GM19463 (cell line): ENCODE measurements around the gene SOX15.
A peak's percentile ranks its signal among the peaks of the same experiment; 100 is the strongest.
"Not testable (repeated sequence)": the region's sequence is repeated elsewhere in the genome, so short reads cannot be mapped to it uniquely, and the experiment has no call there.

Experiments used
- ATAC-seq: cut with Tn5 transposase; IDR thresholded peaks from one replicate; pipeline ENCODE4 v1.9.1; 2021; ENCODE audit warnings: mild to moderate bottlenecking, moderate library complexity; ENCODE audit not compliant: unreplicated experiment

SOX15 gene

DNA sequence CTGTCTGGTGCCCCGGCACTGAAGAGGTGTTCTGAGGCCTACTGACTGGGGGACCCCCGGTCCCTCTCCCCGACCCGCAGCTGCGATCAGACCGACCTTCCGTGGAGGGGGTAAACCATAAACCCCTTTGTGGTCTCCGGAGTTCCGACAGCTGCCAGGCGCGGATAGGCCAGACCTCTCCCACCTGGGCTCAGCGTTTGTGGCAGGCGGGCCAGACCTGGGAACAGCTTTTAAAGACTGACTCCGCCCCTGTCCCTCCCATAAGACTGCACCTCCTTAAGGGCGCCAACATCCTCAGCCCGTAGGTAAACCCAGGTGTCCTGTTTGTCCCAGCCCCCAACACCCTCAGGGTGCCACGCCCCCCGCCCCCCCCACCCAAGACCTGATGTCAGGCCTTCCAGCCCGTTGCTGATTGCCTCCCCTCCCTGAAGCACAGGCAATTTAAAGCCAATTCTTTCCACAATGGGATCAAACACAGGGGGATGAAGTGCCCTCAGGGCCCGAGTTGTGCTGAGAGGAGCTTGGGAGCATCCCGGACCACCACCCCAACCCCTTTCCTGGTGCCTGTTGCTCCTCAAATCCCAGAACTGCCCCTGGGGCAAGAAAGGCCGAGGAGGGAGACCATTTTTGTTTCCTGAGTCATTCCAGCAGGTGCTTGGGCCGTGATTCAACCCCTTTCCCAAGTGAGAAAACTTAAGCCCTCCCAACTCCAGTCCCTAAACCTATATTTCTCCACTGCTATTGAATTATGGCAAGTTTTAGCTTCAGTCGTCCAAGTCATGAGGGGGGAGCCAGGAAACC is at the start of gene SOX15:
Gene SOX15 (minus strand): TSS at position 204 of the 801 bp plus-strand sequence. CDS start 418 bp downstream, outside the sequence.
- ATAC-seq: no peak

DNA sequence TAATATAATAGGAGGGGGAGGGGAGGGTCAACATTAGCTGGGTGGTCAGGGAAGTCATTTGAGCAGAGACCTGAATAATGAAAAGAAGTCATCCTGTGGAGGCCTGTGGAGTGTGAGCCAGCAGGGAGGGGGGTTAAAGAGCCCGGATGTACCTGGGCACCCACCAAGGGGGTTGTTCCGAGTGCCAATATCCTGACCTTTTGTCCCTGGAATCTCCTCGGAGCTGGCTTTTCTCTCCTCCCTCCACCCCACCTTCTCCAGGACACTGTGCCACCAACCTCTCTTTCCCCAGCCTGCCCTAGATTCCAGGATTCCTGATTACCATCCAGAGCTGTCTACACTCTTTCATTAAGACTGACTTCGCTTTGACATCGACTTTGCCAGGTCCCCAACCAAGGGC is 46.3 kb upstream of the SOX15 start:
- ATAC-seq: no peak

DNA sequence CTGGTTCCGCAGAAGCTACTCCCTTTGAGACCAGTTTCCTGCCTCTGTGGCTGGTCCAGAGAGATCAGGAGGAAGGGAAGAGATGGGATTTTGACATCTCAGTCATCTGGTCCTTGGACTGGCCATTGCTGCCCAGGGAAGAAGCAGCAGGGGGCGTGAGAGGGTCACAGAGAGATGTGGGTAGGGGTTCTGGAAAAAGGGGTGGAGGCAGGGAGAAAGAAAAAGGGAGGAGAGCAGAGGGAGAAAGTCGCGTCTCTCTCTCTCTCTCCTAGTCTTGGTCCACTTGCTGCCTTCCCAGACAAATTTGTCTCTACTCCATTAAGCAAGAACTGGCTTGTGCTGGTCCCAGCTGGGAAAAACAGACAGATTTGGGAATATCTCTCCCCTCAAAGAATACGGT is 44.5 kb upstream of the SOX15 start:
- ATAC-seq: no peak

DNA sequence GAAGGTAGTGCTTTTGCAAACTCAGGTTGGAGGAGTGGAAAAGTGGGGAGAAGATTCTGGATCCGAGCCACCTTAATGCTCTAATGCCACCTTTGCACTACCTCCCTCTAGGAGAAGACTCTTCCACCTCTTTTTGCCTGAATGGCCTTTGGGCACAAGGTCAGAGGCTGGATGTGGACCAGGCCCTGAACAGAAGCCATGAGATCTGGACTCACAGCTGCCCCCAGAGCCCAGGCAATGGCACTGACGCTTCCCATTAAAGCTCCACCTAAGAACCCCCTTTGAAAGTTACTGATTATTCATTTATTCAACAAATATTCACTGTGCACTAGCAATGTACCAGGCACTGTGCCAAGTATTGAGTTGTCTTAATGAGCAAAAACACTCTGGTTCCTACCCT is 43.2 kb upstream of the SOX15 start:
- ATAC-seq: no peak

DNA sequence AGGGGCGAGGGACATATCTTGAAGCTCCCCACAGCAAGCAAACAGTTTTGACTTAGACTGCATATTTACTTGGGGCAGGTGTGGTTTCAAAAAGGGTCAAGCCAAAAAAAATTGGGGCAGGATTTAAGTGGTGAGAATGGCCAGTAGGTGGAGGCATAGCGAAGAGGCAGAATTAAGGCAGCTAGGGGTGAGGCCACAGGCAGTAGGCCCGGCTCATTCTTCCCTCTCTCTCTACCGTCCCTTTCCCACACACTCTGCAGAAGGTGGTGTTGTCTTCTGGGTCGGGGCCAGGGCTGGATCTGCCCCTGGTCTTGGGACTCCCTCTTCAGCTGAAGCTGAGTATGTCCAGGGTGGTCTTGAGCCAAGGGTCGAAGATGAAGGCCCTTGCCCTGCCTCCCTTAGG is 42.6 kb upstream of the SOX15 start:
- no peak for ATAC-seq

DNA sequence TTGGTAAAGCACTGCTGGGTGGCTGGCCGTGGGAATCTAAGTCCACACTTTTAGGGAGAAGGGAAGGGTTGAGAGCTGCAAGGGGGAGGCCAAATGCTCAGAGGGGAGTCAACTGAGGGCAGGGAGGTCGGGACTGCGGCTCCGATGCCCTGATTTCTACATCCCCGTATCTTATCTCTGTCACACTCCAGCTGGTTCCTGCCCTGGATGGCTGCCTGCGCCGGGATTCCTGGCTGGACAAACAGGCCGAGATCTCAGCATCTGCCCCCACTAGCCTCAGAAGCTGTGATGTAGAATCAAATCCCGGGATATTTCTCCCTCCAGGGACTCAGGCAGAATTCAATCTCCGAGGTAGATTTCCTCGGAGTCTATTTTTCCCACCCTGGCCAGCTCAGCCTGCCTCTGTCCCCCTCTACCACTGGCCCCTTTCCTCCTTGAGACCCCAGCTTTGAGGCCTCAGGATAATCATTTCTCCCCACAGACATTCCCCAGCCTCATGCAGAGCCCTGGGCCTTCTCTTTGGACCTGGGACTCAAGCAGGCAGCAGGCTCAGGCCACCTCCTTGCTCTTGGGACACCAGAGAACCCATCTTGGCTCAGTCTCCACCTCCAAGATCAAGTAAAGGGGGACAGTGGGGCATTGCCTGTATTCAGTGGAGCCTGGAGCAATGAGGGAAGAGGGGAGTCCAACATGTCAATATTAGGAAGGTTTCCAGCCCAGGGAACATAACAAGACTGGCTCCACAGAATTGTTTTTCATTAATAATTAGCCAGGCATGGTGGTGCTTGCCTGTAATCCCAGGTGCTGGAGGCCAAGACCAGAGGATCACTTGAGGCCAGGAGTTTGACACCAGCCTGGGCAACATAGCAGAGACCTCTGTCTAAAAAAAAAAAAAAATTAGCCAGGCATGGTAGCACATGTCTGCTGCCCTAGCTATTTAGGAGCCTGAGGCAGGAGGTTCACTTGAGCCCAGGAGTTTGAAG is 41.8 kb upstream of the SOX15 start:
- ATAC-seq: no peak

DNA sequence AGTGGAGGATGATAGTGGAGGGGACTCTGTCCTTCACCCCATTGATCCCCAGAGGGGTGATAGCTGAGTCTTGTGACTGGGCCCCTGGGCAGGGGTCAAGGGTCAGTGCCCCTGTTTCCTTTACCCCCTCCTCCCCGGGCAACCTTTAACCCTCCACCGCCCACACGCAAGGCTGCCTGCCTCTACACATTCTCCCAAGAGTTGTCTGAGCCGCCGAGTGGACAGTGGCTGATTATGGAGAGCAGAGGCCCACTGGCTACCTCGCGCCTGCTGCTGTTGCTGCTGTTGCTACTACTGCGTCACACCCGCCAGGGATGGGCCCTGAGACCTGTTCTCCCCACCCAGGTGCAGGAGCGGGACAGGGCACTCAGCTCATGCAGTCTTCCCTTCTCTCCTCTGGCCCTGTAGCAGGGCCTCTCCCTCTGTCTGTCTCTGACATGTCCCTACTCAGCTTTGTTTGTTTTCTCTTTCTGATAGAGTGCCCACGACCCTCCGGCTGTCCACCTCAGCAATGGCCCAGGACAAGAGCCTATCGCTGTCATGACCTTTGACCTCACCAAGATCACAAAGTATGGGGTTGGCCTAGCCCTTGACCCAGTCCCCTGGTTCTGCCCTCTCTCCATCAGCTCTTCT is 40.2 kb upstream of the SOX15 start, which contains the start of gene SHBG:
Gene SHBG (plus strand): TSS at position 197 of the 633 bp plus-strand sequence. CDS start 38 bp downstream, at position 235.
- ATAC-seq: no peak

DNA sequence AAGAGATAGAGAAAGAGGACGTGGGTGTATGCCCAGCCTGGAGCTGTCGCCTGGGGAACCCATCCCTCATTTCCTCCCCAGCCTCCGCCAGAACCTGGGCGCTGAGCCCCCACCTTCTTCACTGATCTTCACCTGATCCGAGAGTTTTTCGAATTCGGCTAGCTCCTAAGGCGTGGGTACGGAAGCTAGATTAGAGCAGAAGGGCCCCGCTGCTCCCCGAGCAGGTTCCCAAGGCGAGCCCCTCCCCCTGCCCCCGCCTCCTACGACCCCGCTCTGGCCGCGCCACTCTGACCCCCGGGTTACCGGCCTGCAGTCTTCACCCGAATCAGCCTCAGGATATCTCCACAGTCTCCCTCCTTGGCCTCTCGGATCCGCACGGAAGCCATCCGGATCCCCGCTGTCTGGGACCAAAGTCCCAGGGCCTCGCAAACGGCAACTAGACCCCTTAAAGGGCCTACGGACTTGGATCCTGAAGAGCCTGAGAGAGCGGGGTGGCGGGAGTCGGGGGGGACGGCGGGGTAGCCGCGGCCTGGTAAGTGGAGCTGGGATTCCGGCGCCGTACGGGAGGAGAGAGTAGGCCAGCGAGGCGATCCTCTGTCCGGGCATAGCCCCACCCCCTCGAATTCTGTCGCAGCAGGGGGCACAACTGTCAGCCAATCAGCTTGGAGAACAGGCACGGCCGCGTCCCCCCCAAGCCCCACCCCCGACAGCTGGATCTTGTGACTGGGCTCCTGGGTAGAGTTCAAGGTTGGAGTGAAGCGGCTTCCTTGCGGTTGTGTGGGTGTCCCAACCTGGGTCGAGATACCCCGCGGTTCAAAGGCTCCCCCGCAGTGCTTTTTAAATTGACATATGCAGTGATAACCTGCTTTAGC is 37.6 kb upstream of the SOX15 start, which contains the start of gene SAT2:
Gene SAT2 (minus strand): TSS at position 572 of the 872 bp plus-strand sequence. CDS start 186 bp downstream, at position 386.
- peak; percentile 88 for ATAC-seq

DNA sequence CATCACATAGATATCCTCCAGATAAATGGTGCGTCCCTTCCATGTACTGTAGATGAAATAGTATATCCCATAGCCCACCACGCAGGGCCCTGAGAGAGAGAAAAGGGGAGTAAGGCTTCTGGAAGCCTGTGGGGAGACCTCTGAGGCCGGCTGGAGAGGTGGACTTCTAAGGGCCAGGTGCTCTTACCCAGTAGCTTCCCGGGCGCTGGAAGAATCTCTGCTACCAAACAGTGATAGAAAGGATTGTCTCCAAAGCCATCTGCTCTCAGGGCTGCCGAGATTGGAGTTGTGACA is 37.0 kb upstream of the SOX15 start:
- ATAC-seq: no peak

DNA sequence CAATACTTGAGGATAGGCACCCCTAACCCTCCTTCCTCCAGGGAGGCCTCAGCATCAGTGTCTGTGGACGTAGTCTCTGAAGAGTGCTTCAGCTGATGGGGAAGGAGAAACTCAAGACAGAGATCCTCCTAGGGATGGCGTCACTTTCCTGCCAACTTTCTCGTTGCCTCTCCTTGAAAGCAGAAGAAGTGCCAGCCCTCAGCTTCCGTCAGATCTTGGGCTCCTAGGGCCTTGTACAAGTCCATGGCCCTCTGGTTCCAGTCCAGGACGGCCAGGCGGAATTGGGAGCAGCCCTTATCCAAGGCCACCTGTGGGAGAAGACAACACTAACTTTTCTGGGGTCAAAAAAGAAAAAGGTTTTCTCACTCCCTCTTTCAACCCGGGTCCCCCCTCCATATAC is 36.4 kb upstream of the SOX15 start:
- no peak for ATAC-seq

DNA sequence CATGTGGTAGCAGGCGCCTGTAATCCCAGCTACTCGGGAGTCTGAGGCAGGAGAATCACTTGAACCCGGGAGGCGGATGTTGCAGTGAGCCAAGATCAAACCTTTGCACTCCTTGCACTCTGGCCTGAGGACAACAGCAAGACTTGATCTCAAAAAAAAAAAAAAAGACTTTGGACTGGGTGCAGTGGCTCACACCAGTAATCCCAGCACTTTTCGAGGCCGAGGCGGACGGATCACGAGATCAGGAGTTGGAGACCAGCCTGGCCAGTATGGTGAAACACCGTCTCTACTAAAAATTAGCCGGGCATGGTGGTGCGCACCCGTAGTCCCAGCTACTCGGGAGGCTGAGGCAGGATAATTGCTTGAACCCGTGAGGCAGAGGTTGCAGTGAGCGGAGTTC is 35.9 kb upstream of the SOX15 start:
- not testable (repeated sequence) for ATAC-seq

DNA sequence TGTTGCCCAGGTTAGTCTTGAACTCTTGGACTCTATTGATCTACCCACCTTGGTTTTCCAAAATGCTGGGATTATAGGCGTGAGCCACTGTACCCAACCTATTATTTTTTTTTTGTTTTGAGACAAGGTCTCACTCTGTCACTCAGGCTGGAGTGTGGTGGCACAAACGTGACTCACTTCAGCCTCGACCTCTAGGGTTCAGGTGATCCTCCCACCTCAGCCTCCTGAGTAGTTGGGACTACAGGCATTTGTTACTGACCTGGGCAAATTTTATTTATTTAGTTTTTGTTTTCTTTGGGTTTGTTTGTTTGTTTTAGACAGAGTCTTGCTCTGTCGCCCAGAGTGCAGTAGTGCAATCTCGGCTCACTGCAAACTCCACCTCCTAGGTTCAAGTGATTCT is 33.8 kb upstream of the SOX15 start:
- no peak for ATAC-seq

DNA sequence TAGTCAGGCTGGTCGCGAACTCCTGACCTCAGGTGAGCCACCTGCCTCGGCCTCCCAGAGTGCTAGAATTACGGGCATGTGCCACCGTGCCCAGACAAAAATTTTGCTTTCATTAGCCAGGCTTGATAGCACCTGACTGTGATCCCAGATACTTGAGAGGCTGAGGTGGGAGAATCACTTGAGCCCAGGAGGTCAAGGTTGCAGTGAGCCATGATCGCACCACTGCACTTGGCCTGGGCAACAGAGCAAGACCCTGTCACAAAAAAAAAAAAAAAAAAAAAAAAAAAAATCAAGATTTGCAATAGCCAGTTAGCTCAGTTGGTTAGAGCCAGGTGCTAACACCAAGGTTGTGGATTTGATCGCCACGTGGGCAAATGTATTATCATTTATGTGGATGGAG is 30.9 kb upstream of the SOX15 start:
- ATAC-seq: no peak

DNA sequence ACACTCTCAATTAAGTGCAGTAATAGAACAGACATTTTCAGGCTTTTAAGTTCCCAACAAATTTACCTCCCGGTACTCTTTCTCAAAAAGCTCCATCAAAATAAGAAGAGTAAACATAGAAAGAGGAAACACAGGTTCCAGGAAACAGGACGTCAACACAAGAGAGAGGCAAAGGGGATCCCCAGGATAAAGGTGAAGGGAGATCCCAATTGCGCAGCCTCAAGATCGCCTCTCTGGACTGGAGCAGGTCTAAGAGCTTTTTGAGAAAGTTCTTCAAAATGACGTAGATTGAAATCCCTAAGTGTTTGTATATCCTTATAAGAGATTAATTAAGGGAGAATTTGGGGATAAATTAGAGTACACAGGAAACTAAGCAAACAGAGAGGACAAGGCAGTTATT is 28.7 kb upstream of the SOX15 start:
- ATAC-seq: no peak

DNA sequence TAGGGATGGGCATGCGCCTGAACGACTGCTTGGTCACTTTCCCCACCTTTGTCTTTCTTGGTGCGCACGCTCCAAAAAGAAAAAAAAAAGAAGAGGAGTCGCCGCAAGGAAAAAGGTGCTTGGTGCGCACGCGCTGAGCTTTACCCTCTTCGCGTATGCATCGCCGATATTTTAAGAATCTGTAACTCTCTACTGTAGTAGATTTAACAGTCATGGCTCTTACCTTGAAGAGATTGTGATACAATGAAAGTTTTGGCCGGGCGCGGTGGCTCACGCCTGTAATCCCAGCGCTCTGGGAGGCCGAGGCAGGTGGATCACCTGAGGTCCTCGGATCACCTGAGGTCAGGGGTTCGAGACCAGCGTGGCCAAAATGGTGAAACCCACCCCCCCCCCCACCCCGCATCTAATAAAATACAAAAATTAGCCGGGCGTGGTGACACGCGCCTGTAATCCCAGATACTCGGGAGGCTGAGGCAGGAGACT is 25.4 kb upstream of the SOX15 start:
- ATAC-seq: no peak

DNA sequence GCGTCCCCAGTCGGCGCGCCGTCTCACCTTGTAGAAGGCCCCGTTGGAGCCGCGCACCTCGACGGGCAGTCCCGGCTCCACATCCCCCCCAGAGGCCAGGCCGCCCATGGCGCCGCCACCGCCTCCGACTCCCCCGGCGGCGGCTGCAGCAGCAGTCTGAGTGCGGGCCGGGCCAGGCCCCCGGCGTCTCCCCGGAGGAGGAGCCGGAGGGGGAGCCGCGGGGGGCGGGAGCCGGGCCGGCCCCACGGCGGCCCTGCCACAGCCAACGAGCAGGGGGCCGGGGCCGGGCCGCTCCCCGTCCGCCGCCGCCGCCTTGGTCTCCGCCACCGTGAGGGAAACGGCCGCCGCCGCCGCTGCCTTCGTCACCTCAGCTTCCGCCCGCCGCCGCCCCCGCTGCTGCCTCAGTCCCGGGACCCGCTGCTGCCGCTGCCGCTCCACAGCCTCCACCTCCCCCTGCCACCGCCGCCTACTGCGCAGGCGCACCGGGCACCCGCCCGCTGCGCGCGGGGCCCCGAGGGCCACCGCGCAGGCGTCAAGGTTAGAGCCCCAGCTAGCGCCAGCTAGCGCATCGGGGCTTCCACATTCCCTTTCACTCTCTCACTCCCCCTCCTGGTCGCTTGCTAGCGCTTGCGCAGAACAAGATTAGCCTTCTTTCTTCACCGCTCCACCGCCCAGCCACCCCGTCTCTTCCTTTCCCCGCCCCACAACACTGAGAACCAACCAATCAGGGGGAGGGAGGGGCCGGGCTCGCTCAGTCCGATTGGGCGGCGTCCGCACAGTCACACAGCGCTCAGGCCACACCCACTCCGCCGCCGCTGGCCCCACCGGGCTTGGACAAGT is 24.8 kb upstream of the SOX15 start, which contains the start of gene FXR2:
Gene FXR2 (minus strand): TSS at position 473 of the 840 bp plus-strand sequence. CDS start 365 bp downstream, at position 108.
- ATAC-seq: peak; percentile 90

DNA sequence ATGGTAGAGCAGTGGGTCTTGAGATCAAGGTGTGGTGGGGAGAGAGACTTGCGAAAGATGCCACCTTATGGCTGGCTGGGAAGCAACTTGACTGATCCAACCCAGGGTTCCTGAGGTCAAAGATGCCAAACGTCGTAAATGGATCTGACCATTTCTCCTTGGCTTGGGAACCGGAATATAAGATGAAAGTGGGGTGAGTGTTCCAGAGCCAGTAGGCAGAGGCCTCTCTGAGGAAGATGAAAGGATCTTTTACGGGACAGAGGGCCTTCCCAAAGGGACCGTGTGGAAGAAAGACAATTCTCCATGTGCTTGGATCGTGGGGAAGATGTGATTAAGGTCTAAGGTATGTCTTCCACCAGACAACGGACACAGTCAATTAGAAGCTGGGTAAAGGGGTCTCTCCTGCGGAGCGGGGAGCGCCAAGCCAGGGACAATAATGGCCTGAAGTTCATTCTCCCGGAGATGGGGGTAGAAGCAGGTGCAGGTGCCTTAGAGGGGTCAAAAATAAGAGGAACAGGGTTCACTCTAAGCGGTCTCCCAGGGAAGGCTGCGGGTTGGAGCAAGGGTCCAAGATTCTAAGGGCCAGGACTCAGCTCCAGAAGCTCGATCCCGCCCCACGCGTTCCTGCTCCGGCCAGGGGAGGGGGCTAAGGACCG is 24.0 kb upstream of the SOX15 start:
- ATAC-seq: no peak

DNA sequence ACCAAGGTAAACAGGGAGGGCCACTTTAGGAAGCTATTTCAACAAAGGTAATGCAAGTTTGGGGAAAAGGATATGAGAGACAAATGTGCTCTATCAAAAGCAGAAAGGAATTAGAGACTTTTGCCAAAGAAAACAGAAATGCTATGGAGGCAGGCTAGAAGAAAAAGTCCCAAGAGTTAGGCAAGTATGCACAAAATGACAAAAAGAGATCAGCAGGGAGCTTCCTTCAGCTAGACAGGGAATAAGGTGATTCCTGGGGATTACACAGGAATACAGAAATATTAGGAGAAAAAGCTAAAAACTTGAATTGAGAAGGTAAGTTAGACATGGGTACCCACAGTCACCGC is 22.4 kb upstream of the SOX15 start:
- ATAC-seq: no peak
